Stomach (tissue), 9 donors: ENCODE measurements around the gene WWOX. TPM values are rescaled to one million over a fixed set of nuclear protein-coding genes. Genes with fewer than 3 reads are reported as not detected.
A peak's percentile ranks its signal among the peaks of the same experiment; 100 is the strongest.

Experiments
- DNase-seq, 2 donors: peaks; one replicate each; pipeline versions ENCODE4 v3.0.0 to v3.0.0-alpha.2; 2013 to 2019
- H3K27ac ChIP-seq, 5 donors: fragments of 200-600 bp in 4 of 5; sonication (generic) in 4 of 5; one replicate each; pipeline ENCODE4 v1.5.1; 2013 to 2019; ENCODE audit warnings: mild to moderate bottlenecking in 1 of 5, moderate library complexity in 1 of 5
- H3K27me3 ChIP-seq, 3 donors: fragments of 200-600 bp; sonication (generic); one replicate each; pipeline ENCODE4 v1.5.1; 2017 to 2019; ENCODE audit warnings: mixed run types in 1 of 3
- H3K36me3 ChIP-seq, 4 donors: fragments of 200-600 bp; sonication (generic); 1 replicate in 3 of 4; 2 replicates in 1 of 4; pipeline ENCODE4 v1.5.1; 2016 to 2019
- H3K4me1 ChIP-seq, 4 donors: fragments of 200-600 bp; sonication (generic); one replicate each; pipeline ENCODE4 v1.5.1; 2016 to 2019
- H3K4me3 ChIP-seq, 4 donors: fragments of 200-600 bp; sonication (generic) in 3 of 4; one replicate each; pipeline ENCODE4 v1.5.1; 2016 to 2019; ENCODE audit warnings: mild to moderate bottlenecking in 1 of 4
- H3K9me3 ChIP-seq, 4 donors: fragments of 200-600 bp; sonication (generic); one replicate each; pipeline ENCODE4 v1.5.1; 2016 to 2019
- CTCF ChIP-seq, 7 experiments: fragments of 450-650 bp in 4 of 7; fragments of 200-600 bp in 3 of 7; sonication (generic) in 3 of 7; IDR thresholded peaks; one replicate each; pipeline ENCODE4 v1.5.1; 2016 to 2019; ENCODE audit warnings: antibody characterized with exemption in 7 of 7, control low read depth in 2 of 7, mild to moderate bottlenecking in 1 of 7
- EP300 ChIP-seq: sonication (generic); formaldehyde crosslinking; IDR thresholded peaks from one replicate; pipeline ENCODE4 v1.6.1; 2017; ENCODE audit warnings: antibody characterized with exemption
- POLR2A ChIP-seq, 4 donors: fragments of 450-650 bp; IDR thresholded peaks; one replicate each; pipeline ENCODE4 v1.6.1; 2016; ENCODE audit warnings: antibody characterized with exemption in 4 of 4, control low read depth in 2 of 4, mild to moderate bottlenecking in 1 of 4, moderate library complexity in 1 of 4
- POLR2AphosphoS5 ChIP-seq, 3 donors: sonication (generic); formaldehyde crosslinking; IDR thresholded peaks; one replicate each; pipeline ENCODE4 v1.6.1; 2016; ENCODE audit warnings: antibody characterized with exemption in 3 of 3
- WGBS, 5 donors: extraction: QIAGEN DNeasy Blood & Tissue Kit in 3 of 5; methylation state at CpG; one replicate each; pipeline versions ENCODE4 v1.1.5 to v1.1.7; 2013 to 2018; 5-methylcytosine and 5-hydroxymethylcytosine counted together
- intact Hi-C: fragments of 100-400 bp; cut with DNase I; formaldehyde crosslinking; loops from one replicate; pipeline ENCODE4 v1.15.1; 2023; ENCODE audit warnings: low total_unique reads
- polyA plus RNA-seq, 3 donors: library from polyadenylated mRNA; stranded (reverse); fragments of 200-250 nt; gene quantifications; one replicate each; pipeline ENCODE4 v1.2.3, GENCODE V29; 2013
- total RNA-seq, 5 donors: library from RNA; depleted of rRNA; stranded (reverse); fragments of >200 nt; gene quantifications; one replicate each; pipeline versions ENCODE4 v1.1.0 to v1.2.3, GENCODE V29; 2014 to 2016
- donor health status: healthy with polysubstance abuse.
- donor health status: Bipolar disorder and iron deficiency.
- donor health status: healthy.

The WWOX gene
- total and polyA plus RNA-seq, 8 donors: 7.7 to 129 (median 48.7) TPM

DNA sequence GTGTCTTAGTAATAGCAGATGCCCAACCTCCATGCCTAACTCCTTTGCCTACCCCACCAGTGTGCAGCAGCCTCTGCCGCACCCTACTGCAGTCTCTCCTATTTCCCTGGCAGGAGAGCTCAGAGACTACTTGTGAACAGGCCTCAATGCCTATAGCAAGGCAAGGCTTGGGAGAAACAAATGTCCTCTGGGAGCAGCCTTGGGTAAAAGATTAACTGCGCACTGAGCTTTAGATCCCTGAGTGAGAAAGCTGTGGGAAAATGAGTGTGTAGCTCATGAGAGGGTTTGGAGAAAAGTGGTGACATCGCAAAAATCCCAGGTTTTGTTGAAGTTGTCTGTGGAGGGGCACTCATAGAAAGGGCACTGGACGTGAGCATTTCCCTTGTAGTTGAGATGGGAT is 335.8 kb downstream of the WWOX start:
- no peak overlapping the region for H3K4me3 ChIP-seq
- WGBS, 5 donors: 90 to 99% (median 97%) methylated on average over 4 of the region's 4 CpGs
- intact Hi-C loops: no loop called here
- H3K9me3 ChIP-seq: no peaks in the 10 kb centered on the region
- TF ChIP-seq CTCF (IDR thresholded peaks at IDR 0.05) (no peak), POLR2AphosphoS5 (IDR thresholded peaks at IDR 0.05) (no peak), POLR2A (IDR thresholded peaks at IDR 0.05) (no peak), EP300 (no peak)
- no peak overlapping the region for H3K27ac ChIP-seq
- no peaks in the 10 kb centered on the region for H3K4me1 ChIP-seq
- peaks cover 0 to 7% (median 5%) of the 10 kb centered on the region in 4 donors for H3K36me3 ChIP-seq
- DNase-seq: no peak
- H3K27me3 ChIP-seq: no peaks in the 10 kb centered on the region

DNA sequence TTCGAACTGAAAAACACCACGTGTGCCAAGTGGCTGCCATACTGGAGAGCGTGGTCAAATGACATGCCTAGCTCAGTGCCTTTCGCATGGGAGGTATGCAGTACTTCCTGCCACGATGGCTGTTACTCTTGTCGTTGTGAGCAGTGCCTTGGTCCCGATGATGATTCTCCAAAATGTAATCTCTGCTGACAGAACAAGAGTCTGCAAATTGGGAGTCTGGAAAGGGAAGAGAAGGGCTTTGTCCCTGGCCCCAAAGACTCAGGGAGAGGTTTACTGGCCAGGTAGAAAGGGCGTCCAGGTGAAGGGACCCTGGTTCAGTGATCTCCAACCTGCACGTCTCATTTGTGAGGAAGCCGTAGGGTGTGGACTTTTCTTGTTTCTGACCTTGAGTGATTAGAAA is 336.6 kb downstream of the WWOX start:
- DNase-seq: no peak
- H3K27me3 ChIP-seq: no peaks in the 10 kb centered on the region
- H3K27ac ChIP-seq: no peak overlapping the region
- H3K36me3 ChIP-seq: peaks cover 0 to 7% (median 5%) of the 10 kb centered on the region in 4 donors
- intact Hi-C loops: no loop called here
- WGBS, 5 donors: 88 to 95% (median 92%) methylated on average over 10 of the region's 10 CpGs
- H3K4me1 ChIP-seq: no peaks in the 10 kb centered on the region
- H3K4me3 ChIP-seq: no peak overlapping the region
- no peaks in the 10 kb centered on the region for H3K9me3 ChIP-seq
- TF ChIP-seq POLR2A (IDR thresholded peaks at IDR 0.05) (no peak), POLR2AphosphoS5 (IDR thresholded peaks at IDR 0.05) (no peak), EP300 (no peak), CTCF (IDR thresholded peaks at IDR 0.05) (no peak)

DNA sequence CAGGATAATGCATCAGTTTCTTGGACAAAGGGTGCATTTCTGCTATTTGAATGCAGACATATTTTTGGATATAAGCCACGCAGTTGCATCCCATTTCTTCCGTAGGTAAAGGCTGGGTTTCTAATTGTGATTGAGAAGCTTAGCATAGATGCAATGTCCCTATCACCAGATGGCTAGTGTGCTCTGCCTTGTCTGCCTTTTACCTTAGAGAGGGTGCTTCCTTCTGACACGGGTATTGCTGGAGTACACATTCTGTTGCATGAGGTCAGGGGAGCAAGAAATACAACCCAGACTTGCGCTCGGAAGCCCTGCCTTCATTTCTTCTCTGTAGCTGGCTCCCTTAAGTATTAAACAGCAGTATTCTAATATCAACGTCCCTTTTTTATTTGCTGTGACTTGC is 337.4 kb downstream of the WWOX start:
- WGBS, 5 donors: 77 to 78% (median 77%) methylated on average over 6 of the region's 6 CpGs
- TF ChIP-seq CTCF (IDR thresholded peaks at IDR 0.05): no peak
- no peak for TF ChIP-seq EP300
- no peak for TF ChIP-seq POLR2A (IDR thresholded peaks at IDR 0.05)
- TF ChIP-seq POLR2AphosphoS5 (IDR thresholded peaks at IDR 0.05): no peak
- Histone ChIP-seq H3K9me3 (no peaks in the 10 kb centered on the region), H3K4me3 (no peak overlapping the region), H3K4me1 (no peaks in the 10 kb centered on the region), H3K27ac (no peak overlapping the region), H3K27me3 (no peaks in the 10 kb centered on the region), H3K36me3 (peaks cover 0 to 7% (median 5%) of the 10 kb centered on the region in 4 donors)
- no peak for DNase-seq
- intact Hi-C loops: no loop called here

- peak; percentile 33 to 57 for DNase-seq
- no peak for TF ChIP-seq POLR2AphosphoS5 (IDR thresholded peaks at IDR 0.05)
- no peak for TF ChIP-seq EP300
- TF ChIP-seq CTCF (IDR thresholded peaks at IDR 0.05): peak in 5 of 7 experiments; percentile 18 to 85 (median 78)
- Histone ChIP-seq H3K4me1 (no peaks in the 10 kb centered on the region), H3K9me3 (no peaks in the 10 kb centered on the region), H3K4me3 (no peak overlapping the region), H3K27ac (no peak overlapping the region), H3K36me3 (peaks cover 0 to 4% (median 3%) of the 10 kb centered on the region in 4 donors), H3K27me3 (no peaks in the 10 kb centered on the region)
- intact Hi-C loops: no loop called here
- 47 to 56% (median 49%) methylated on average over 6 of the region's 6 CpGs for WGBS, 5 donors
Measured at GRCh38 chr16:78437352-78437968, 338.0 kb downstream of the WWOX start.
